DND-41 (cell line): ENCODE data around the gene ARL6IP1.

ENCODE experiments used
- ATAC-seq: fragments of 200-7000 bp; cut with Tn5 transposase; 3 replicates; pipeline ENCODE4 v1.9.1; 2021; ENCODE audit warnings: low read depth; ENCODE audit not compliant: insufficient read depth
- DNase-seq: peaks from one replicate; pipeline ENCODE4 v3.0.0-alpha.2; 2020
- H2AFZ ChIP-seq: 2 replicates; pipeline ENCODE4 v1.6.0; 2012; ENCODE audit warnings: low read depth, low read length
- H3K27ac ChIP-seq: 2 replicates; pipeline ENCODE4 v1.5.1; 2012; ENCODE audit warnings: low read length, inconsistent platforms
- H3K27me3 ChIP-seq: fragments of 200-600 bp; sonication (generic); 2 replicates; pipeline ENCODE4 v1.6.0; 2012; ENCODE audit warnings: low read length, mild to moderate bottlenecking, inconsistent platforms; ENCODE audit not compliant: insufficient read depth, poor library complexity
- H3K36me3 ChIP-seq: 2 replicates; pipeline ENCODE4 v1.5.1; 2012; ENCODE audit warnings: low read length, inconsistent platforms; ENCODE audit not compliant: insufficient read depth
- H3K4me1 ChIP-seq: 2 replicates; pipeline ENCODE4 v1.5.1; 2012; ENCODE audit warnings: mild to moderate bottlenecking, low read length; ENCODE audit not compliant: insufficient read depth
- H3K4me2 ChIP-seq: 2 replicates; pipeline ENCODE4 v1.6.0; 2012; ENCODE audit warnings: mild to moderate bottlenecking, moderate library complexity, low read length, inconsistent platforms; ENCODE audit not compliant: insufficient read depth
- H3K4me3 ChIP-seq, 2 experiments: fragments of 200-600 bp in 1 of 2; shearing (Covaris generic) in 1 of 2; 2 replicates each; pipeline ENCODE4 v1.5.1; 2012 to 2016; ENCODE audit warnings: inconsistent platforms in 2 of 2, low read length in 2 of 2, mild to moderate bottlenecking in 2 of 2, low read depth in 1 of 2, moderate library complexity in 1 of 2
- H3K79me2 ChIP-seq: 2 replicates; pipeline ENCODE4 v1.6.0; 2012; ENCODE audit warnings: low read length, inconsistent platforms; ENCODE audit not compliant: insufficient read depth
- H3K9ac ChIP-seq: 2 replicates; pipeline ENCODE4 v1.6.0; 2012; ENCODE audit warnings: low read depth, mild to moderate bottlenecking, inconsistent platforms, low read length, moderate library complexity
- H3K9me3 ChIP-seq: 2 replicates; pipeline ENCODE4 v1.5.1; 2012; ENCODE audit warnings: low read length, moderate library complexity, mild to moderate bottlenecking, inconsistent platforms; ENCODE audit not compliant: insufficient read depth, severe bottlenecking
- H4K20me1 ChIP-seq: 2 replicates; pipeline ENCODE4 v1.6.0; 2012; ENCODE audit warnings: low read length; ENCODE audit not compliant: insufficient read depth
- EZH2 ChIP-seq: IDR thresholded peaks from 3 replicates; pipeline ENCODE4 v1.6.1; 2012; ENCODE audit warnings: borderline replicate concordance, low read depth, mild to moderate bottlenecking, moderate library complexity, low read length, inconsistent platforms; ENCODE audit not compliant: severe bottlenecking
- TF ChIP-seq, protein P1 (sequence below): IDR thresholded peaks from 2 replicates; pipeline ENCODE4 v1.5.1; 2012; ENCODE audit warnings: borderline replicate concordance, low read length, moderate library complexity, mild to moderate bottlenecking; ENCODE audit not compliant: poor library complexity, severe bottlenecking; ENCODE audit errors: extremely low read depth

The ARL6IP1 gene

DNA sequence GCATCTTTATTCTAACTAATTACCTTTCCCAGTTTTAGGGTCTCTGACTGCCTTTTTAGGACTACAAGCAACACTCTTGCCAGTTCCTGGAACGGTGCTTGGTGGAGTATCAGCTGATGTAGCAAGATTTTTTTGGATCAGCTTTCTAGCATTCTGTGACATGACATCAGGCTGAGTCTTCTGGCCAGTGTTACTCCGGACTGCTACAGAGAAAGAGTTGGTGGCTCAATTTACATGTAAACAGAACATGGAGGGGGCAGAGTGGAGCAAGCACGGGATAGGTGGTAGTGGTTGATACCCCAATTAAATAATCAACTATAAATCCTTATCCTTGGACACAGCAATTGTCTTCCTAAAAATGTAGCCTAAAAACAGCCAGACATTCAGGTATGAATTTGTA, 10.6 kb upstream of the ARL6IP1 start:
- Histone ChIP-seq H3K4me2 (no peak overlapping the region), H3K36me3 (peaks cover 86% of the 10 kb centered on the region), H3K9me3 (no peaks in the 10 kb centered on the region), H3K27me3 (no peaks in the 10 kb centered on the region), H2AFZ (no peak overlapping the region), H3K27ac (no peak overlapping the region), H3K4me3 (no peak overlapping the region), H3K79me2 (no peaks in the 10 kb centered on the region; the same call in 1 of the 2 replicates), H3K9ac (no peak overlapping the region), H4K20me1 (no peaks in the 10 kb centered on the region), H3K4me1 (no peaks in the 10 kb centered on the region)
- ATAC-seq (no peak), DNase-seq (no peak)
- TF ChIP-seq EZH2 = no peak
- TF ChIP-seq, protein P1, sequence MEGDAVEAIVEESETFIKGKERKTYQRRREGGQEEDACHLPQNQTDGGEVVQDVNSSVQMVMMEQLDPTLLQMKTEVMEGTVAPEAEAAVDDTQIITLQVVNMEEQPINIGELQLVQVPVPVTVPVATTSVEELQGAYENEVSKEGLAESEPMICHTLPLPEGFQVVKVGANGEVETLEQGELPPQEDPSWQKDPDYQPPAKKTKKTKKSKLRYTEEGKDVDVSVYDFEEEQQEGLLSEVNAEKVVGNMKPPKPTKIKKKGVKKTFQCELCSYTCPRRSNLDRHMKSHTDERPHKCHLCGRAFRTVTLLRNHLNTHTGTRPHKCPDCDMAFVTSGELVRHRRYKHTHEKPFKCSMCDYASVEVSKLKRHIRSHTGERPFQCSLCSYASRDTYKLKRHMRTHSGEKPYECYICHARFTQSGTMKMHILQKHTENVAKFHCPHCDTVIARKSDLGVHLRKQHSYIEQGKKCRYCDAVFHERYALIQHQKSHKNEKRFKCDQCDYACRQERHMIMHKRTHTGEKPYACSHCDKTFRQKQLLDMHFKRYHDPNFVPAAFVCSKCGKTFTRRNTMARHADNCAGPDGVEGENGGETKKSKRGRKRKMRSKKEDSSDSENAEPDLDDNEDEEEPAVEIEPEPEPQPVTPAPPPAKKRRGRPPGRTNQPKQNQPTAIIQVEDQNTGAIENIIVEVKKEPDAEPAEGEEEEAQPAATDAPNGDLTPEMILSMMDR = no peak

DNA sequence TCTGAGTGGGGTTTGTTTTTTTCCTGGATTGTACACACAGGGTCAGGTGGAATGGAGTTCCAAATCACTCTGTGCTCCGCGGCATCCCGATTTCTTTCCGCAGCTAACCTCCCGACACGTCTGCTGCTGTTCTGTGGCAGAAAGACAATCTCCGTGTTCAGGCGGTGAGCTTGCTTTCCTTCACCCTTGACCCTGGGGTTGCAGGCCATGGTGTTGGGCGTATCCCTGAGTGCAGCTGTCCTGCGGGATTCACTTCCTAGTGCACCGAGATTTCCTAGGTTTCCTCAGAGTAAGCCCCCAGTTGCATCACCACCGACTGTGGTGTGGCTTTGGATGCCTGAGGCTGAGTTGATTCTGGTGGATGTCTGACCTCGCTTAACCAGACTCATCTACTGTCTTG, 7.8 kb upstream of the ARL6IP1 start:
- H3K36me3 ChIP-seq = peaks cover 67% of the 10 kb centered on the region
- H3K4me1 ChIP-seq = peaks cover 6% of the 10 kb centered on the region
- H4K20me1 ChIP-seq = no peaks in the 10 kb centered on the region
- TF ChIP-seq, protein P1 = no peak
- TF ChIP-seq EZH2 = no peak
- no peaks in the 10 kb centered on the region for H3K27me3 ChIP-seq
- no peak overlapping the region for H3K9ac ChIP-seq
- H3K4me3 ChIP-seq = no peak overlapping the region
- ATAC-seq = no peak
- no peak overlapping the region for H3K27ac ChIP-seq
- no peaks in the 10 kb centered on the region for H3K9me3 ChIP-seq
- H2AFZ ChIP-seq = no peak overlapping the region
- no peak for DNase-seq
- no peaks in the 10 kb centered on the region; the same call in 1 of the 2 replicates for H3K79me2 ChIP-seq
- no peak overlapping the region for H3K4me2 ChIP-seq

DNA sequence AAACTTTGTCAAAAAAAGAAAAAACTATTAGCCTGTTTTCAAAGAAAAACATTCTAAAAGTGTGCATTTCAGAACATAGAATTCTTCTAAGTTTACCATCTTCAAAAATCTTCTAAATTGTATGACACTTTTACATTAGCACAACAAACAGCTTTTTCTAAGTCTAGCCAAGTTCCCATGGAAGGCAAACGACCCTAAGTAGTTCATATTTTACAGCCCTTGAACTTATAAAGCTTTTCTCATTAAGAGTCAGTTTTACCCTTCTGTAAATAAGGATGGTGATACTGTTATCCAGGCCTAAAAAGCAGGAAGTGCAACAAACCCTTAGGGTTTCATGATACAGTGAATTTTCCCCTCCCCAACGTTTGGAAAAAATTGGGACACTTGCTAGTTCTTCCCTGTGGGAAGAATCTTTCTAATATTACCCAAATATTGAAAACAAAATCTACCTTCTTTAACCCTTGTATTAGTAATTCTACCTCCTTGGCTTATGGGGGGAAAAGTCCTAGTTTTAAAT, 4.0 kb upstream of the ARL6IP1 start:
- H3K27me3 ChIP-seq = no peaks in the 10 kb centered on the region
- H3K36me3 ChIP-seq = peaks cover 42% of the 10 kb centered on the region
- H4K20me1 ChIP-seq = peaks cover 8% of the 10 kb centered on the region; the same call in 1 of the 2 replicates
- no peak overlapping the region for H3K27ac ChIP-seq
- no peak for ATAC-seq
- no peak for DNase-seq
- H3K79me2 ChIP-seq = peaks cover 27% of the 10 kb centered on the region
- H3K4me3 ChIP-seq = no peak overlapping the region
- peaks cover 32% of the 10 kb centered on the region for H3K4me1 ChIP-seq
- no peak for TF ChIP-seq EZH2
- TF ChIP-seq, protein P1 = no peak
- H2AFZ ChIP-seq = no peak overlapping the region
- no peaks in the 10 kb centered on the region for H3K9me3 ChIP-seq
- H3K4me2 ChIP-seq = no peak overlapping the region
- H3K9ac ChIP-seq = no peak overlapping the region
